ENCODE data around the gene GNA12. TPM values are rescaled to one million over a fixed set of nuclear protein-coding genes. Genes with fewer than 3 reads are reported as not detected.

GNA12 gene
- total and polyA plus RNA-seq, 10 of the 15 experiments (the other 5 are each of a cell fraction or from before 2014, with no cell fraction given) = 1.9 to 51.8 (median 12.6) TPM

- ChIA-PET POLR2A (interaction anchor here (1.0 kb wide), 1 partner anchor 13 kb away, joined by 3 read pairs; no protein-coding TSS in a partner anchor), RAD21 (ENCODE audit: unreplicated experiment) (no interaction called here), CTCF (interaction anchor here (0.9 kb wide), 1 partner anchor 105 kb away, joined by 4 read pairs; no protein-coding TSS in a partner anchor), SMC1A (ENCODE audit: uncharacterized antibody, unreplicated experiment) (interaction anchor here (1.0 to 1.5 kb wide), 3 partner anchors 13 to 103 kb away, joined by 3 to 7 read pairs (median 4); no protein-coding TSS in a partner anchor)
- Histone ChIP-seq H3K27ac (ENCODE audit: control insufficient read depth, insufficient read depth) (no peak overlapping the region), H3K27me3 (replicated peaks in 1 of 2; ENCODE audit: control insufficient read depth in 2 of 2, insufficient read depth in 2 of 2, low read length in 1 of 2) (no peaks in the 10 kb centered on the region), H3K4me2 (ENCODE audit: control insufficient read depth, insufficient read depth) (no peak overlapping the region), H3K4me1 (ENCODE audit: control insufficient read depth, insufficient read depth, low read length) (peaks cover 7% of the 10 kb centered on the region), H4K20me1 (ENCODE audit: control insufficient read depth, insufficient read depth) (no peaks in the 10 kb centered on the region), H3K9ac (ENCODE audit: control insufficient read depth, insufficient read depth, low read length) (no peak overlapping the region), H3K4me3 (no peak overlapping the region), H3K79me2 (ENCODE audit: control insufficient read depth, insufficient read depth, low read length) (peaks cover 3% of the 10 kb centered on the region; the same call in 1 of the 2 replicates), H2AFZ (ENCODE audit: control insufficient read depth, low read depth, low read length) (no peak overlapping the region), H3K36me3 (ENCODE audit: control insufficient read depth in 2 of 2, insufficient read depth in 2 of 2, low read length in 1 of 2) (no peaks in the 10 kb centered on the region; a peak in 1 of 4 replicates), H3K9me3 (replicated peaks; ENCODE audit: control insufficient read depth, insufficient read depth, low read length) (no peaks in the 10 kb centered on the region)
- DNase-seq (ENCODE audit: low read depth, low spot score) (no peak), ATAC-seq (no peak), FAIRE-seq (no peak)
- BruUV-seq (replicated peaks) = no TSS peak
- TF ChIP-seq FOXK2 (IDR thresholded peaks at IDR 0.05) = no peak
- no peak for TF ChIP-seq NR2F1 (conservative IDR thresholded peaks at IDR 0.05)
- no peak for TF ChIP-seq KAT2A (conservative IDR thresholded peaks at IDR 0.05; ENCODE audit: control insufficient read depth, low read depth, low read length)
- no peak for TF ChIP-seq MEF2A (IDR thresholded peaks at IDR 0.05; ENCODE audit: insufficient read depth, low read depth, low read length)
- no peak for TF ChIP-seq BCLAF1 (IDR thresholded peaks at IDR 0.05)
- no peak for TF ChIP-seq KLF5 (IDR thresholded peaks at IDR 0.05; ENCODE audit: partially characterized antibody)
- TF ChIP-seq SP1 (IDR thresholded peaks at IDR 0.05; ENCODE audit: low read depth, low read length) = no peak
- TF ChIP-seq NR2C1 (IDR thresholded peaks at IDR 0.05) = no peak
- WGBS (ENCODE audit: insufficient coverage, insufficient replicate concordance, low lambda C conversion rate, missing lambda C conversion rate) = 85% methylated on average over 16 of the region's 16 CpGs
- intact Hi-C loops (cut with micrococcal nuclease; ENCODE audit: unreplicated experiment) = no loop called here
- in situ Hi-C loops (cut with MboI) = no loop called here
Measured at GRCh38 chr7:2814186-2814945, 29.7 kb downstream of the GNA12 start.
